ENCODE measurements around the gene PTPRN2.
"Not testable (repeated sequence)": the region's sequence is repeated elsewhere in the genome, so short reads cannot be mapped to it uniquely, and the experiment has no call there.

The PTPRN2 gene

GRCh38 chr7:157737151-157738065 is 850.2 kb downstream of the PTPRN2 start:
- Histone ChIP-seq H3K36me3 (ENCODE audit: control insufficient read depth in 5 of 5, insufficient read depth in 5 of 5, low read length in 5 of 5) (no peaks in the 10 kb centered on the region), H3K9me3 (ENCODE audit: control insufficient read depth in 5 of 5, low read length in 5 of 5) (no peaks in the 10 kb centered on the region), H3K4me1 (ENCODE audit: control insufficient read depth in 5 of 5, insufficient read depth in 5 of 5, low read length in 5 of 5) (peaks cover 0 to 3% (median 0%) of the 10 kb centered on the region in 5 donors), H3K4me3 (ENCODE audit: low read depth in 1 of 5, low read length in 5 of 5) (peak overlapping the region in 1 of 5 donors; percentile 14), H3K27me3 (ENCODE audit: control insufficient read depth in 5 of 5, insufficient read depth in 4 of 5, low read length in 5 of 5) (peaks cover 0 to 31% (median 15%) of the 10 kb centered on the region in 5 donors), H3K27ac (ENCODE audit: low read depth, low read length) (no peak overlapping the region), H3K9ac (ENCODE audit: low read length in 5 of 5) (no peak overlapping the region)

DNA sequence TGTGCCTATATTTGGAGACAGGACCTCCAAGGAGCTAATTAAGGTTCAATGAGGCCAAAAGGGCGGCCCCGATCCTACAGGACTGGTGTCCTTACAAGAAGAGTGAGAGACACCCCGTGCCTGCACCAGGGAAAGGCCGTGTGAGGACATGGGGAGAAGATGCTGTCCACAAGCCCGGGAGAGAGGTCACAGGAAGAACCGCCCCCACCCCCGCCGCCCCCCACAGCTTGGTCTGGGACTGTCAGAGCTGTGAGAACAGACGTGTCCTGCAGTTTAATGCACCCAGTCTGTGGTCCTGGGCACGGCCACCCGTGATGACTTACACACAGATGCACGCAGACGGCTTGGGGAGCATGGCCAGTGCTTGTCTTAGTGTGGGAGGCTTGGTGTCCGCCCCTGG is 851.3 kb downstream of the PTPRN2 start:
- no peaks in the 10 kb centered on the region for H3K9me3 ChIP-seq (ENCODE audit: control insufficient read depth in 5 of 5, low read length in 5 of 5)
- H3K4me1 ChIP-seq (ENCODE audit: control insufficient read depth in 5 of 5, insufficient read depth in 5 of 5, low read length in 5 of 5): peaks cover 0 to 3% (median 0%) of the 10 kb centered on the region in 5 donors
- no peak overlapping the region for H3K27ac ChIP-seq (ENCODE audit: low read depth, low read length)
- peaks cover 0 to 31% (median 15%) of the 10 kb centered on the region in 5 donors for H3K27me3 ChIP-seq (ENCODE audit: control insufficient read depth in 5 of 5, insufficient read depth in 4 of 5, low read length in 5 of 5)
- H3K36me3 ChIP-seq (ENCODE audit: control insufficient read depth in 5 of 5, insufficient read depth in 5 of 5, low read length in 5 of 5): no peaks in the 10 kb centered on the region
- H3K9ac ChIP-seq (ENCODE audit: low read length in 5 of 5): no peak overlapping the region
- no peak overlapping the region for H3K4me3 ChIP-seq (ENCODE audit: low read depth in 1 of 5, low read length in 5 of 5)

- Histone ChIP-seq H3K27ac (ENCODE audit: low read depth, low read length) (no peak overlapping the region), H3K9me3 (ENCODE audit: control insufficient read depth in 5 of 5, low read length in 5 of 5) (no peaks in the 10 kb centered on the region), H3K27me3 (ENCODE audit: control insufficient read depth in 5 of 5, insufficient read depth in 4 of 5, low read length in 5 of 5) (peaks cover 0 to 31% (median 12%) of the 10 kb centered on the region in 5 donors), H3K4me1 (ENCODE audit: control insufficient read depth in 5 of 5, insufficient read depth in 5 of 5, low read length in 5 of 5) (peaks cover 0 to 7% (median 4%) of the 10 kb centered on the region in 5 donors), H3K9ac (ENCODE audit: low read length in 5 of 5) (no peak overlapping the region), H3K4me3 (ENCODE audit: low read depth in 1 of 5, low read length in 5 of 5) (no peak overlapping the region), H3K36me3 (ENCODE audit: control insufficient read depth in 5 of 5, insufficient read depth in 5 of 5, low read length in 5 of 5) (no peaks in the 10 kb centered on the region)
These were observed 851.8 kb downstream of the PTPRN2 start for GRCh38 chr7:157735826-157736225.

DNA sequence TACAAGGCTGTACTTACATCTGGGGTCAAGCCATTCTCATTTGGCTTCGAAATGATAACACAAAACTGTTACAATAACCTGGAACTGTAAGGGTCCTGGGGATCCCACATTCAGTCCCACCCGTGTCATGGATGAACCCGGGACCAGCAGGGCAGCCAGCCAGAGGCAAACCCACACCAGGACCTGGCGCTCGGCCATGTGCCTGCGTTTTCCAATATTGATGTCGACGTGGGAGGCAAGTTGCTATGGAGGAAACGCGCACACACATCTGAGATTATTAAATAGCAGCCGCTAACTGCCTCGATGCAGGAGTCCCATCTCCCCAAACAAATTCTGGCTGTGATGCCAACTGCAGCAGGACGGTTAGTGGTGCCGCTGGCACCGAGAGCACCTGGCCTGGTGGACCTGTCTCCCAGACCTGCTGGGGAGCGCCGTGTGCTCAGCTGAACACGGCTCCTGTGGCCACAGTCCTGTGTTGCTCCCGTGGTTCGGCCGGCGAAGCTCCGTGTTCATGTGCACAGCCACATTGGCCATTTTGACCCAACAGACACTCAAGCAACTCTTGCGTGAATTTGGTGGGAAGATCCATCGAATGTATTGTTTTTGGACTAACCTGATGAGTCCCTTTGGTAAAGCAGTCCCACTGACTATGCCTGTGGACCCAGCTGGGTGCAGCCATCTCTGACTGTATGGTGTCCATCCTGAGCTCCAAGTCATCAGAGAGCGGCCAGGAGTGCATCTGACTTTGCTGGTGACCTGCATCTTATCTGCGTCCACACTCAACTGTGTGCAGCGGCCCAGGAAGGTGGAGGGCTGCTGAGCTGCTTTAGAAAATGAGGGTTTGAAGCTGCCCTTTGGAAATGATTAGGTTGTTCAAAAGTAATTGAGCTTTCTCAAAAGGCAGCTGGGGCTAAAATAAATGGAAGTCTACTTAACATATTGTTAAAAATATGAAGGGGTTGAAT is 852.7 kb downstream of the PTPRN2 start:
- H3K27me3 ChIP-seq (ENCODE audit: control insufficient read depth in 5 of 5, insufficient read depth in 4 of 5, low read length in 5 of 5): peaks cover 0 to 31% (median 6%) of the 10 kb centered on the region in 5 donors
- H3K4me3 ChIP-seq (ENCODE audit: low read depth in 1 of 5, low read length in 5 of 5): no peak overlapping the region
- H3K36me3 ChIP-seq (ENCODE audit: control insufficient read depth in 5 of 5, insufficient read depth in 5 of 5, low read length in 5 of 5): no peaks in the 10 kb centered on the region
- H3K9me3 ChIP-seq (ENCODE audit: control insufficient read depth in 5 of 5, low read length in 5 of 5): no peaks in the 10 kb centered on the region
- no peak overlapping the region for H3K9ac ChIP-seq (ENCODE audit: low read length in 5 of 5)
- H3K27ac ChIP-seq (ENCODE audit: low read depth, low read length): no peak overlapping the region
- H3K4me1 ChIP-seq (ENCODE audit: control insufficient read depth in 5 of 5, insufficient read depth in 5 of 5, low read length in 5 of 5): peaks cover 2 to 15% (median 13%) of the 10 kb centered on the region in 5 donors

DNA sequence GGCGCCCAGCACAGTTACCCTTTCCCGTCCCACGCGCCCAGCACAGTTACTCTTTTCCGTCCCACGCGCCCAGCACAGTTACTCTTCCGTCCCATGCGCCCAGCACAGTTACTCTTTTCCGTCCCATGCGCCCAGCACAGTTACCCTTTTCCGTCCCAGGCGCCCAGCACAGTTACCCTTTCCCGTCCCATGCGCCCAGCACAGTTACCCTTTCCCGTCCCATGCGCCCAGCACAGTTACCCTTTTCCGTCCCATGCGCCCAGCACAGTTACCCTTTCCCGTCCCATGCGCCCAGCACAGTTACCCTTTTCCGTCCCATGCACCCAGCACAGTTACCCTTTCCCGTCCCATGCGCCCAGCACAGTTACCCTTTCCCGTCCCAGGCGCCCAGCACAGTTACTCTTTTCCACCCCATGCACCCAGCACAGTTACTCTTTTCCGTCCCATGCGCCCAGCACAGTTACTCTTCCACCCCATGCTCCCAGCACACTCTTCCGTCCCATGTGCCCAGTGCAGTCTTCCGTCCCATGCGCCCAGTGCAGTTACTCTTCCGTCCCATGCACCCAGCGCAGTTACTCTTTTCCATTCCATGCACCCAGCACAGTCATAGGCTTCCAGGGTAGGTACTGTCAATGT is 853.7 kb downstream of the PTPRN2 start:
- H3K36me3 ChIP-seq (ENCODE audit: control insufficient read depth in 5 of 5, insufficient read depth in 5 of 5, low read length in 5 of 5); H3K9me3 ChIP-seq (ENCODE audit: control insufficient read depth in 5 of 5, low read length in 5 of 5); H3K27ac ChIP-seq (ENCODE audit: low read depth, low read length); H3K9ac ChIP-seq (ENCODE audit: low read length in 5 of 5); H3K4me3 ChIP-seq (ENCODE audit: low read depth in 1 of 5, low read length in 5 of 5): not testable (repeated sequence)
- Histone ChIP-seq H3K4me1 (ENCODE audit: control insufficient read depth in 5 of 5, insufficient read depth in 5 of 5, low read length in 5 of 5) (peaks cover 2 to 19% (median 18%) of the 10 kb centered on the region in 5 donors), H3K27me3 (ENCODE audit: control insufficient read depth in 5 of 5, insufficient read depth in 4 of 5, low read length in 5 of 5) (peaks cover 0 to 28% (median 0%) of the 10 kb centered on the region in 5 donors)

DNA sequence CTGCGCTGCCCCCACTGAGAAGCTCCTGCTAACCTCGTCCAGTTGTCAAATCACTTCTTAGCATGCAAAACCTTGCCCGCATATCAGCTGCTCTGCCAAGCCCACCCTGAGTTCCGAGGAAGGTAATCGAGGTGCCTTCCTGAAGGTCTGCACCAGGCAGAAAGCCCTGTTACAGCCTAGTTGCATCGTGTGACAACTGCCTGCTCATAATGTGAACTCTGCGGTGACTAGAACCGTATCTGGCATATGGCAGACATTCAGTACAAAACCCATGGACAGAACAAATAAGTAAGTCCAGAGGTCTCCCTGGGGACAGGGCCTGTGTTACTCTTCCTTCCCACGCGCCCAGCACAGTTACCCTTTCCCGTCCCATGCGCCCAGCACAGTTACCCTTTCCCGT is 856.5 kb downstream of the PTPRN2 start:
- no peak overlapping the region for H3K9ac ChIP-seq (ENCODE audit: low read length in 5 of 5)
- H3K4me3 ChIP-seq (ENCODE audit: low read depth in 1 of 5, low read length in 5 of 5): no peak overlapping the region
- H3K9me3 ChIP-seq (ENCODE audit: control insufficient read depth in 5 of 5, low read length in 5 of 5): no peaks in the 10 kb centered on the region
- no peak overlapping the region for H3K27ac ChIP-seq (ENCODE audit: low read depth, low read length)
- H3K4me1 ChIP-seq (ENCODE audit: control insufficient read depth in 5 of 5, insufficient read depth in 5 of 5, low read length in 5 of 5): peaks cover 2 to 18% (median 16%) of the 10 kb centered on the region in 5 donors
- peaks cover 0 to 13% (median 4%) of the 10 kb centered on the region in 5 donors for H3K27me3 ChIP-seq (ENCODE audit: control insufficient read depth in 5 of 5, insufficient read depth in 4 of 5, low read length in 5 of 5)
- no peaks in the 10 kb centered on the region for H3K36me3 ChIP-seq (ENCODE audit: control insufficient read depth in 5 of 5, insufficient read depth in 5 of 5, low read length in 5 of 5)

- no peak overlapping the region for H3K4me3 ChIP-seq (ENCODE audit: low read depth in 1 of 5, low read length in 5 of 5)
- peaks cover 0 to 11% (median 4%) of the 10 kb centered on the region in 5 donors for H3K27me3 ChIP-seq (ENCODE audit: control insufficient read depth in 5 of 5, insufficient read depth in 4 of 5, low read length in 5 of 5)
- peaks cover 2 to 18% (median 16%) of the 10 kb centered on the region in 5 donors for H3K4me1 ChIP-seq (ENCODE audit: control insufficient read depth in 5 of 5, insufficient read depth in 5 of 5, low read length in 5 of 5)
- H3K36me3 ChIP-seq (ENCODE audit: control insufficient read depth in 5 of 5, insufficient read depth in 5 of 5, low read length in 5 of 5): no peaks in the 10 kb centered on the region
- no peak overlapping the region for H3K9ac ChIP-seq (ENCODE audit: low read length in 5 of 5)
- H3K27ac ChIP-seq (ENCODE audit: low read depth, low read length): no peak overlapping the region
- no peaks in the 10 kb centered on the region for H3K9me3 ChIP-seq (ENCODE audit: control insufficient read depth in 5 of 5, low read length in 5 of 5)
These were observed 857.0 kb downstream of the PTPRN2 start for GRCh38 chr7:157730614-157731013.

- Histone ChIP-seq H3K27ac (ENCODE audit: low read depth, low read length) (no peak overlapping the region), H3K9me3 (ENCODE audit: control insufficient read depth in 5 of 5, low read length in 5 of 5) (no peaks in the 10 kb centered on the region), H3K27me3 (ENCODE audit: control insufficient read depth in 5 of 5, insufficient read depth in 4 of 5, low read length in 5 of 5) (peaks cover 0 to 6% (median 4%) of the 10 kb centered on the region in 5 donors), H3K4me3 (ENCODE audit: low read depth in 1 of 5, low read length in 5 of 5) (no peak overlapping the region), H3K4me1 (ENCODE audit: control insufficient read depth in 5 of 5, insufficient read depth in 5 of 5, low read length in 5 of 5) (peaks cover 2 to 18% (median 16%) of the 10 kb centered on the region in 5 donors), H3K9ac (ENCODE audit: low read length in 5 of 5) (no peak overlapping the region), H3K36me3 (ENCODE audit: control insufficient read depth in 5 of 5, insufficient read depth in 5 of 5, low read length in 5 of 5) (no peaks in the 10 kb centered on the region)
These were observed 858.1 kb downstream of the PTPRN2 start for GRCh38 chr7:157729566-157729965.

DNA sequence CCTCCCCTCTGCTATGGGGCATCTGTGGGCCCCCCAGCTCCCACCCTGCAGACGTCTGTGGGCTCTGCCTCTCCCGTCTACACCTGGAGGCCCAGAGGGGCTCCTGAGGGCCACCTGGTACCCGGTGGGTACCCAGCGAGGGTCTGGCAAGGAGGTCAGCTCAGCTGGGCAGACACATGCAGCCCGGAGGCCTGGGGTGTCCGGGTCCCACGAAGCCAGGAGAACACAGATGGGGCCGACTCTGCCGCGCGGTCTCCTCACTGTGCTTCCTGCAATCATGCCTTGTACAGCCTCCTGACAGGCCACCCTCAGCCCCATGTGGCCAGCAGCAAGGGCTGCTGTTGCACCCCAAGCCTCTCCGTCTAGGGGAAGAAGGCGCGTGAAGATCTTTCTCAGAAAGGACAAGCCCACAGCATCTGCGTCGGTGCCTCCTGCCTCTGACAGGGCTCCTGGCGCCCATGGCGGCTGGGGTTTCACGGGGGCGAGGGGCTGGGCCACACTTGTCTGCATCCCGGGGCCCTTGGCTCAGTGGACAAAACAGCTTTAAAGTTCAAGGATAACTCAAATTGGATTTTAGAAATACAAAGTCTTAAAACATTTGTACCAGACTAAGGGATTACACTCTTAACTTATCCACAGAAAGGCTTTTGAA is 859.5 kb downstream of the PTPRN2 start:
- no peaks in the 10 kb centered on the region for H3K36me3 ChIP-seq (ENCODE audit: control insufficient read depth in 5 of 5, insufficient read depth in 5 of 5, low read length in 5 of 5)
- H3K9ac ChIP-seq (ENCODE audit: low read length in 5 of 5): no peak overlapping the region
- H3K27ac ChIP-seq (ENCODE audit: low read depth, low read length): no peak overlapping the region
- H3K27me3 ChIP-seq (ENCODE audit: control insufficient read depth in 5 of 5, insufficient read depth in 4 of 5, low read length in 5 of 5): peaks cover 6 to 17% (median 8%) of the 10 kb centered on the region in 5 donors
- H3K4me3 ChIP-seq (ENCODE audit: low read depth in 1 of 5, low read length in 5 of 5): no peak overlapping the region
- no peaks in the 10 kb centered on the region for H3K9me3 ChIP-seq (ENCODE audit: control insufficient read depth in 5 of 5, low read length in 5 of 5)
- H3K4me1 ChIP-seq (ENCODE audit: control insufficient read depth in 5 of 5, insufficient read depth in 5 of 5, low read length in 5 of 5): peaks cover 2 to 18% (median 16%) of the 10 kb centered on the region in 5 donors
